Measurements from ENCODE around the gene CBLN1.
A peak's percentile ranks its signal among the peaks of the same experiment; 100 is the strongest.

Gene CBLN1

GRCh38 chr16:49284962-49285361 lies 3.3 kb upstream of the CBLN1 start:
- H3K36me3 ChIP-seq (ENCODE audit: insufficient read depth, low read depth, low read length), result no peaks in the 10 kb centered on the region
- no peak overlapping the region for H3K4me3 ChIP-seq (ENCODE audit: low read length)
- peaks cover 5% of the 10 kb centered on the region; the same call in 1 of the 2 replicates for H3K4me1 ChIP-seq (ENCODE audit: insufficient read depth, low read length)
- H3K9me3 ChIP-seq (ENCODE audit: insufficient read depth, low read depth, low read length), result no peaks in the 10 kb centered on the region
- no peak overlapping the region for H3K27ac ChIP-seq (ENCODE audit: low read length)
- H3K9ac ChIP-seq (ENCODE audit: low read depth, low read length), result no peak overlapping the region
- peaks cover 65% of the 10 kb centered on the region for H3K27me3 ChIP-seq (ENCODE audit: insufficient read depth, low read length)

- Histone ChIP-seq H3K9me3 (ENCODE audit: insufficient read depth, low read depth, low read length) (no peaks in the 10 kb centered on the region), H3K36me3 (ENCODE audit: insufficient read depth, low read depth, low read length) (no peaks in the 10 kb centered on the region), H3K4me3 (ENCODE audit: low read length) (peak overlapping the region; percentile 76), H3K27me3 (ENCODE audit: insufficient read depth, low read length) (peaks cover 80% of the 10 kb centered on the region), H3K4me1 (ENCODE audit: insufficient read depth, low read length) (peaks cover 14% of the 10 kb centered on the region), H3K9ac (ENCODE audit: low read depth, low read length) (no peak overlapping the region), H3K27ac (ENCODE audit: low read length) (no peak overlapping the region)
These were observed 1.9 kb upstream of the CBLN1 start for GRCh38 chr16:49283376-49284049.

- peak overlapping the region; percentile 76 for H3K4me3 ChIP-seq (ENCODE audit: low read length)
- peaks cover 15% of the 10 kb centered on the region for H3K4me1 ChIP-seq (ENCODE audit: insufficient read depth, low read length)
- H3K36me3 ChIP-seq (ENCODE audit: insufficient read depth, low read depth, low read length), result no peaks in the 10 kb centered on the region
- H3K9me3 ChIP-seq (ENCODE audit: insufficient read depth, low read depth, low read length), result no peaks in the 10 kb centered on the region
- H3K9ac ChIP-seq (ENCODE audit: low read depth, low read length), result no peak overlapping the region
- no peak overlapping the region for H3K27ac ChIP-seq (ENCODE audit: low read length)
- H3K27me3 ChIP-seq (ENCODE audit: insufficient read depth, low read length), result peaks cover 87% of the 10 kb centered on the region
These were observed 1.2 kb upstream of the CBLN1 start for GRCh38 chr16:49282690-49283375.

- no peaks in the 10 kb centered on the region for H3K36me3 ChIP-seq (ENCODE audit: insufficient read depth, low read depth, low read length)
- no peaks in the 10 kb centered on the region for H3K9me3 ChIP-seq (ENCODE audit: insufficient read depth, low read depth, low read length)
- peak overlapping the region; percentile 76 for H3K4me3 ChIP-seq (ENCODE audit: low read length)
- H3K27ac ChIP-seq (ENCODE audit: low read length), result no peak overlapping the region
- H3K9ac ChIP-seq (ENCODE audit: low read depth, low read length), result no peak overlapping the region
- H3K4me1 ChIP-seq (ENCODE audit: insufficient read depth, low read length), result peaks cover 14% of the 10 kb centered on the region
- peaks cover 90% of the 10 kb centered on the region for H3K27me3 ChIP-seq (ENCODE audit: insufficient read depth, low read length)
These were observed 405 bp upstream of the CBLN1 start for GRCh38 chr16:49281843-49282642.

GRCh38 chr16:49280841-49281371 lies 732 bp downstream of the CBLN1 start:
- H3K9ac ChIP-seq (ENCODE audit: low read depth, low read length), result no peak overlapping the region
- H3K27ac ChIP-seq (ENCODE audit: low read length), result no peak overlapping the region
- peaks cover 14% of the 10 kb centered on the region for H3K4me1 ChIP-seq (ENCODE audit: insufficient read depth, low read length)
- no peaks in the 10 kb centered on the region; the same call in none of the 2 replicates for H3K9me3 ChIP-seq (ENCODE audit: insufficient read depth, low read depth, low read length)
- peak overlapping the region; percentile 71 for H3K4me3 ChIP-seq (ENCODE audit: low read length)
- peaks cover 90% of the 10 kb centered on the region for H3K27me3 ChIP-seq (ENCODE audit: insufficient read depth, low read length)
- no peaks in the 10 kb centered on the region for H3K36me3 ChIP-seq (ENCODE audit: insufficient read depth, low read depth, low read length)

- Histone ChIP-seq H3K4me1 (ENCODE audit: insufficient read depth, low read length) (peaks cover 14% of the 10 kb centered on the region), H3K9me3 (ENCODE audit: insufficient read depth, low read depth, low read length) (no peaks in the 10 kb centered on the region; the same call in none of the 2 replicates), H3K27ac (ENCODE audit: low read length) (no peak overlapping the region), H3K4me3 (ENCODE audit: low read length) (peak overlapping the region; percentile 71), H3K36me3 (ENCODE audit: insufficient read depth, low read depth, low read length) (no peaks in the 10 kb centered on the region), H3K27me3 (ENCODE audit: insufficient read depth, low read length) (peaks cover 90% of the 10 kb centered on the region), H3K9ac (ENCODE audit: low read depth, low read length) (no peak overlapping the region)
These were observed 1.4 kb downstream of the CBLN1 start for GRCh38 chr16:49280105-49280741.

GRCh38 chr16:49278944-49279725 lies 2.5 kb downstream of the CBLN1 start:
- H3K27me3 ChIP-seq (ENCODE audit: insufficient read depth, low read length), result peaks cover 90% of the 10 kb centered on the region
- no peaks in the 10 kb centered on the region for H3K36me3 ChIP-seq (ENCODE audit: insufficient read depth, low read depth, low read length)
- H3K9ac ChIP-seq (ENCODE audit: low read depth, low read length), result no peak overlapping the region
- H3K27ac ChIP-seq (ENCODE audit: low read length), result no peak overlapping the region
- H3K4me1 ChIP-seq (ENCODE audit: insufficient read depth, low read length), result peaks cover 16% of the 10 kb centered on the region
- no peaks in the 10 kb centered on the region; the same call in none of the 2 replicates for H3K9me3 ChIP-seq (ENCODE audit: insufficient read depth, low read depth, low read length)
- peak overlapping the region; percentile 71 for H3K4me3 ChIP-seq (ENCODE audit: low read length)

- Histone ChIP-seq H3K27ac (ENCODE audit: low read length) (no peak overlapping the region), H3K9ac (ENCODE audit: low read depth, low read length) (no peak overlapping the region), H3K4me3 (ENCODE audit: low read length) (peak overlapping the region; percentile 50), H3K36me3 (ENCODE audit: insufficient read depth, low read depth, low read length) (no peaks in the 10 kb centered on the region), H3K4me1 (ENCODE audit: insufficient read depth, low read length) (peaks cover 16% of the 10 kb centered on the region), H3K27me3 (ENCODE audit: insufficient read depth, low read length) (peaks cover 90% of the 10 kb centered on the region), H3K9me3 (ENCODE audit: insufficient read depth, low read depth, low read length) (no peaks in the 10 kb centered on the region; the same call in none of the 2 replicates)
These were observed 3.1 kb downstream of the CBLN1 start for GRCh38 chr16:49278567-49278827.

GRCh38 chr16:49277766-49278566 lies 3.7 kb downstream of the CBLN1 start:
- Histone ChIP-seq H3K9me3 (ENCODE audit: insufficient read depth, low read depth, low read length) (no peaks in the 10 kb centered on the region; the same call in none of the 2 replicates), H3K4me1 (ENCODE audit: insufficient read depth, low read length) (peaks cover 16% of the 10 kb centered on the region), H3K27ac (ENCODE audit: low read length) (no peak overlapping the region), H3K27me3 (ENCODE audit: insufficient read depth, low read length) (peaks cover 90% of the 10 kb centered on the region), H3K4me3 (ENCODE audit: low read length) (peak overlapping the region; percentile 50), H3K36me3 (ENCODE audit: insufficient read depth, low read depth, low read length) (no peaks in the 10 kb centered on the region), H3K9ac (ENCODE audit: low read depth, low read length) (no peak overlapping the region)

- H3K9me3 ChIP-seq (ENCODE audit: insufficient read depth, low read depth, low read length), result no peaks in the 10 kb centered on the region; the same call in none of the 2 replicates
- peak overlapping the region; percentile 50; the same call in 1 of the 2 replicates for H3K4me3 ChIP-seq (ENCODE audit: low read length)
- H3K4me1 ChIP-seq (ENCODE audit: insufficient read depth, low read length), result peaks cover 14% of the 10 kb centered on the region
- H3K27ac ChIP-seq (ENCODE audit: low read length), result no peak overlapping the region
- H3K27me3 ChIP-seq (ENCODE audit: insufficient read depth, low read length), result peaks cover 90% of the 10 kb centered on the region
- H3K36me3 ChIP-seq (ENCODE audit: insufficient read depth, low read depth, low read length), result no peaks in the 10 kb centered on the region
- no peak overlapping the region for H3K9ac ChIP-seq (ENCODE audit: low read depth, low read length)
These were observed 4.3 kb downstream of the CBLN1 start for GRCh38 chr16:49277386-49277742.

Measured in iPS-20b (cell line).